Measurements from ENCODE around the gene PLA2G12B. TPM values are rescaled to one million over a fixed set of nuclear protein-coding genes. Genes with fewer than 3 reads are reported as not detected.

The PLA2G12B gene
- total RNA-seq, 2 donors from 2014 or later, result not detected

DNA sequence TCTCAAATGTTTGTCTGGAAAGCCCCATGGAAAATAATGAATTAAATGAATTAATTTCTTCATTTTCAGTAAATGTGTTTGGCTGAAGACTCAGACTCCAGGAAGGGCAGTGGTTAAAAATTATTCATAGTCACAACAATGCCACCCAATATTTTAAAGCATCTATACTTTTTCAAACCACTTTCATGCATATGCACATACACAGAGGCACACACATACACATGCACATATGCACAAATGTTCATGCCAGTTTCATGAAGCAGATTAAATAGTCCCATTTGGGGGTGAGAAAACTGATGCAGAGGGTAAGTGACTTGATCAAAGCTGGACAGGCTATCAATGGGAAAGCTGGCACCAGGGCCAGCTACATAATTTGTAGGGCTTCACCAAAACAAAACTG, 1.4 kb upstream of the PLA2G12B start:
- ATAC-seq (ENCODE audit: insufficient number of reproducible peaks, low FRiP score, low read depth) (no peak), DNase-seq (ENCODE audit: low spot score) (no peak)
- no peaks in the 10 kb centered on the region for H3K4me1 ChIP-seq (ENCODE audit: control insufficient read depth in 1 of 2, low read depth in 2 of 2)
- no peaks in the 10 kb centered on the region for H3K27me3 ChIP-seq (replicated peaks; ENCODE audit: insufficient read depth)
- no peaks in the 10 kb centered on the region for H3K36me3 ChIP-seq
- H3K27ac ChIP-seq, result no peak overlapping the region
- H3K4me3 ChIP-seq, result no peak overlapping the region
- H3K9me3 ChIP-seq, result no peaks in the 10 kb centered on the region
- no peak for TF ChIP-seq CTCF (IDR thresholded peaks at IDR 0.05)

GRCh38 chr10:72954230-72954595, 393 bp downstream of the PLA2G12B start:
- DNase-seq (ENCODE audit: low spot score), result no peak
- Histone ChIP-seq H3K4me3 (no peak overlapping the region), H3K27ac (no peak overlapping the region), H3K27me3 (replicated peaks; ENCODE audit: insufficient read depth) (no peaks in the 10 kb centered on the region), H3K36me3 (no peaks in the 10 kb centered on the region), H3K9me3 (no peaks in the 10 kb centered on the region), H3K4me1 (ENCODE audit: control insufficient read depth in 1 of 2, low read depth in 2 of 2) (no peaks in the 10 kb centered on the region)
- TF ChIP-seq CTCF (IDR thresholded peaks at IDR 0.05), result no peak
- ATAC-seq (ENCODE audit: insufficient number of reproducible peaks, low FRiP score, low read depth), result no peak

GRCh38 chr10:72953687-72954086, 919 bp downstream of the PLA2G12B start:
- ATAC-seq (ENCODE audit: insufficient number of reproducible peaks, low FRiP score, low read depth), result no peak
- H3K4me3 ChIP-seq, result no peak overlapping the region

GRCh38 chr10:72952642-72953158, 1.9 kb downstream of the PLA2G12B start:
- H3K36me3 ChIP-seq, result no peaks in the 10 kb centered on the region
- DNase-seq (ENCODE audit: low spot score) (no peak), ATAC-seq (ENCODE audit: insufficient number of reproducible peaks, low FRiP score, low read depth) (no peak)
- H3K27me3 ChIP-seq (replicated peaks; ENCODE audit: insufficient read depth), result no peaks in the 10 kb centered on the region
- H3K4me1 ChIP-seq (ENCODE audit: control insufficient read depth in 1 of 2, low read depth in 2 of 2), result no peaks in the 10 kb centered on the region
- H3K27ac ChIP-seq, result no peak overlapping the region
- no peak for TF ChIP-seq CTCF (IDR thresholded peaks at IDR 0.05)
- H3K9me3 ChIP-seq, result no peaks in the 10 kb centered on the region
- H3K4me3 ChIP-seq, result no peak overlapping the region

More at GRCh38 chr10:72953687-72954086, 919 bp downstream of the PLA2G12B start:
- no peak for DNase-seq (ENCODE audit: low spot score)
- no peaks in the 10 kb centered on the region for H3K27me3 ChIP-seq (replicated peaks; ENCODE audit: insufficient read depth)
- H3K27ac ChIP-seq, result no peak overlapping the region
- no peaks in the 10 kb centered on the region for H3K4me1 ChIP-seq (ENCODE audit: control insufficient read depth in 1 of 2, low read depth in 2 of 2)
- H3K36me3 ChIP-seq, result no peaks in the 10 kb centered on the region
- no peaks in the 10 kb centered on the region for H3K9me3 ChIP-seq
- TF ChIP-seq CTCF (IDR thresholded peaks at IDR 0.05), result no peak

DNA sequence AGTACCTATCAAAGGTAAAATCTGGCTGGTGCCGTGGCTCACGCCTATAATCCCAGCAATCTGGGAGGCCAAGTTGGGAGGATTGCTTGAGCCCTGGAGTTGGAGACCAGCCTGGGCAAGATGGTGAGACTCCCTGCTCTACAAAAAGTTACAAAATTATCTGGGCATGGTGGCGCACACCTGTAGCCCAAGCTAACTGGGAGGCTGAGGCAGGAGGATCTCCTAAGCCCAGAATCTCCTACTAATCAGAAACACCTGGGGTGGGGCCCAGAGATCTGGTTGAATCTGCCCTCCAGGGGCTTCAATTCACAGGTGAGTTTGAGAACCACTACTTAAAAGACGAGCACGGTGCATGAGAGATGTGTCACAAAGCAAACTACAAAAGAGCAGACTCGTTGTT, 2.4 kb downstream of the PLA2G12B start:
- DNase-seq (ENCODE audit: low spot score) (no peak), ATAC-seq (ENCODE audit: insufficient number of reproducible peaks, low FRiP score, low read depth) (no peak)
- no peak for TF ChIP-seq CTCF (IDR thresholded peaks at IDR 0.05)
- Histone ChIP-seq H3K27ac (no peak overlapping the region), H3K27me3 (replicated peaks; ENCODE audit: insufficient read depth) (no peaks in the 10 kb centered on the region), H3K4me1 (ENCODE audit: control insufficient read depth in 1 of 2, low read depth in 2 of 2) (no peaks in the 10 kb centered on the region), H3K9me3 (no peaks in the 10 kb centered on the region), H3K36me3 (no peaks in the 10 kb centered on the region), H3K4me3 (no peak overlapping the region)

Data from thoracic aorta (tissue), 2 donors.